HUES64 (cell line): ENCODE measurements around the gene CABP1.
A peak's percentile ranks its signal among the peaks of the same experiment; 100 is the strongest.
"Not testable (repeated sequence)": the region's sequence is repeated elsewhere in the genome, so short reads cannot be mapped to it uniquely, and the experiment has no call there.

Experiments used
- H3K27ac ChIP-seq: 2 replicates; pipeline ENCODE4 v1.7.0; 2013; ENCODE audit warnings: low read depth, low read length, inconsistent platforms
- H3K27me3 ChIP-seq: 2 replicates; pipeline ENCODE4 v1.6.1; 2013; ENCODE audit warnings: mild to moderate bottlenecking, low read length; ENCODE audit not compliant: insufficient read depth
- H3K36me3 ChIP-seq: 2 replicates; pipeline ENCODE4 v1.6.1; 2013; ENCODE audit warnings: mild to moderate bottlenecking, low read length; ENCODE audit not compliant: insufficient read depth
- H3K4me1 ChIP-seq: 2 replicates; pipeline ENCODE4 v1.6.1; 2013; ENCODE audit warnings: mild to moderate bottlenecking, low read length, moderate library complexity; ENCODE audit not compliant: insufficient read depth
- H3K4me3 ChIP-seq: 2 replicates; pipeline ENCODE4 v1.5.1; 2013; ENCODE audit warnings: mild to moderate bottlenecking, low read length, moderate library complexity
- H3K9ac ChIP-seq: 2 replicates; pipeline ENCODE4 v1.6.1; 2013; ENCODE audit warnings: mild to moderate bottlenecking, low read depth, low read length
- H3K9me3 ChIP-seq: 2 replicates; pipeline ENCODE4 v1.6.1; 2013; ENCODE audit warnings: low read depth, low read length; ENCODE audit not compliant: insufficient read depth
- WGBS: fragments of 150-250, 120-280 bp; methylation state at CpG from one replicate; pipeline ENCODE4 v1.1.7; 2013; ENCODE audit warnings: missing lambda C conversion rate; 5-methylcytosine and 5-hydroxymethylcytosine counted together

CABP1 gene

GRCh38 chr12:120668868-120669840 is 28.7 kb downstream of the CABP1 start:
- Histone ChIP-seq H3K4me3 (peak overlapping the region; percentile 23; the same call in 1 of the 2 replicates), H3K4me1 (peaks cover 19% of the 10 kb centered on the region), H3K27ac (peak overlapping the region; percentile 79; the same call in 1 of the 2 replicates), H3K9ac (peak overlapping the region; percentile 32; the same call in 1 of the 2 replicates), H3K27me3 (no peaks in the 10 kb centered on the region), H3K36me3 (no peaks in the 10 kb centered on the region), H3K9me3 (no peaks in the 10 kb centered on the region)
- 47% methylated on average over 19 of the region's 19 CpGs for WGBS

- not testable (repeated sequence) for H3K27me3 ChIP-seq, H3K9me3 ChIP-seq, H3K27ac ChIP-seq, H3K4me3 ChIP-seq, H3K9ac ChIP-seq, H3K36me3 ChIP-seq
- WGBS = 89% methylated on average over 6 of the region's 6 CpGs
- H3K4me1 ChIP-seq = peaks cover 19% of the 10 kb centered on the region
Measured at GRCh38 chr12:120670237-120670636, 29.8 kb downstream of the CABP1 start.

GRCh38 chr12:120670667-120671066 is 30.2 kb downstream of the CABP1 start:
- Histone ChIP-seq H3K27ac (no peak overlapping the region), H3K9ac (no peak overlapping the region), H3K36me3 (no peaks in the 10 kb centered on the region), H3K4me1 (peaks cover 19% of the 10 kb centered on the region), H3K4me3 (no peak overlapping the region), H3K27me3 (no peaks in the 10 kb centered on the region), H3K9me3 (no peaks in the 10 kb centered on the region)
- WGBS = 93% methylated on average over 5 of the region's 5 CpGs

GRCh38 chr12:120674097-120674636 is 33.7 kb downstream of the CABP1 start:
- Histone ChIP-seq H3K9me3 (no peaks in the 10 kb centered on the region), H3K9ac (no peak overlapping the region), H3K27ac (no peak overlapping the region), H3K27me3 (no peaks in the 10 kb centered on the region), H3K4me3 (no peak overlapping the region), H3K36me3 (no peaks in the 10 kb centered on the region), H3K4me1 (peaks cover 14% of the 10 kb centered on the region)
- 92% methylated on average over 6 of the region's 6 CpGs for WGBS

GRCh38 chr12:120677765-120678473 is 37.5 kb downstream of the CABP1 start:
- Histone ChIP-seq H3K36me3 (no peaks in the 10 kb centered on the region), H3K9ac (no peak overlapping the region), H3K27me3 (no peaks in the 10 kb centered on the region), H3K4me1 (no peaks in the 10 kb centered on the region), H3K4me3 (no peak overlapping the region), H3K9me3 (no peaks in the 10 kb centered on the region), H3K27ac (no peak overlapping the region)
- WGBS = 86% methylated on average over 7 of the region's 7 CpGs

GRCh38 chr12:120678572-120678971 is 38.1 kb downstream of the CABP1 start:
- Histone ChIP-seq H3K27ac (no peak overlapping the region), H3K9ac (no peak overlapping the region), H3K4me3 (no peak overlapping the region), H3K4me1 (no peaks in the 10 kb centered on the region), H3K27me3 (no peaks in the 10 kb centered on the region), H3K36me3 (no peaks in the 10 kb centered on the region), H3K9me3 (no peaks in the 10 kb centered on the region)
- WGBS = 91% methylated on average over 8 of the region's 8 CpGs

- H3K27me3 ChIP-seq = no peaks in the 10 kb centered on the region
- no peaks in the 10 kb centered on the region for H3K9me3 ChIP-seq
- WGBS = 67% methylated on average over 4 of the region's 5 CpGs
- H3K4me1 ChIP-seq = no peaks in the 10 kb centered on the region
- no peak overlapping the region for H3K9ac ChIP-seq
- H3K27ac ChIP-seq = no peak overlapping the region
- no peak overlapping the region for H3K4me3 ChIP-seq
- H3K36me3 ChIP-seq = no peaks in the 10 kb centered on the region
Measured at GRCh38 chr12:120680165-120680738, 39.8 kb downstream of the CABP1 start.

- H3K36me3 ChIP-seq = no peaks in the 10 kb centered on the region
- H3K27ac ChIP-seq = no peak overlapping the region
- H3K9ac ChIP-seq = no peak overlapping the region
- no peaks in the 10 kb centered on the region for H3K9me3 ChIP-seq
- peaks cover 12% of the 10 kb centered on the region for H3K4me1 ChIP-seq
- WGBS = 86% methylated on average over 8 of the region's 8 CpGs
- H3K27me3 ChIP-seq = no peaks in the 10 kb centered on the region
- H3K4me3 ChIP-seq = no peak overlapping the region
Measured at GRCh38 chr12:120684523-120684932, 44.1 kb downstream of the CABP1 start.

GRCh38 chr12:120685522-120685921 is 45.1 kb downstream of the CABP1 start:
- Histone ChIP-seq H3K9me3 (no peaks in the 10 kb centered on the region), H3K27ac (no peak overlapping the region), H3K36me3 (no peaks in the 10 kb centered on the region), H3K27me3 (no peaks in the 10 kb centered on the region), H3K4me3 (peak overlapping the region; percentile 90), H3K4me1 (peaks cover 21% of the 10 kb centered on the region), H3K9ac (no peak overlapping the region)
- WGBS = 97% methylated on average over 2 of the region's 3 CpGs

GRCh38 chr12:120686151-120686689 is 45.8 kb downstream of the CABP1 start:
- H3K27me3 ChIP-seq = no peaks in the 10 kb centered on the region
- under 1% methylated on average over 46 of the region's 46 CpGs for WGBS
- H3K9me3 ChIP-seq = no peaks in the 10 kb centered on the region
- peaks cover 28% of the 10 kb centered on the region for H3K4me1 ChIP-seq
- no peaks in the 10 kb centered on the region for H3K36me3 ChIP-seq
- peak overlapping the region; percentile 98 for H3K27ac ChIP-seq
- H3K4me3 ChIP-seq = peak overlapping the region; percentile 90
- H3K9ac ChIP-seq = peak overlapping the region; percentile 95
